Islet of Langerhans (tissue), 1 donor: Measurements from ENCODE around the gene WWOX.
"Not testable (repeated sequence)": the region's sequence is repeated elsewhere in the genome, so short reads cannot be mapped to it uniquely, and the experiment has no call there.

Experiments
- FAIRE-seq: peaks from one replicate; lab custom pipeline; 2011; peaks lifted over from hg19 to GRCh38; lab: Jason Lieb, UNC

WWOX gene

GRCh38 chr16:78664811-78665772 is 565.6 kb downstream of the WWOX start:
- FAIRE-seq = peak; percentile 49

- FAIRE-seq = no peak
These were observed 566.9 kb downstream of the WWOX start for GRCh38 chr16:78666318-78666717.

GRCh38 chr16:78667675-78668074 is 568.2 kb downstream of the WWOX start:
- FAIRE-seq = no peak

DNA sequence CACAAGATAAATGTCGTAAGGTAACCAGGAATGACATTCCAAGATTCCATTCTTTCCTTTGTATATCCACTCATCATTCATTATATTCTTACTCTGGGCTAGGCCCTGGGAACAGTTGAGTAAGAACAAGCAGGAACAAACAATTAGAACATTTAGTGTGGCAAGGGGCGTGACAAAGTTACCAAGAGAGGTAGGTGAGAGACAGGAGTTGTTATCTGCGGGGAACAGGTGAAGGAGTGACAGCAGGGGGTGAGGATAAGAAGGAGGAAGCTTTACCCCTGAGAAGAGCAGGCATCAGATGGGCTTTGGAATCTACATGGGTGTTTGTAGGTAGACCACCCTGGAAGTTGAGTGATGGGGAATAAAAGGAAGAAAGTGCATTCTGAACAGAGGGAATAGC is 568.9 kb downstream of the WWOX start:
- FAIRE-seq = no peak

DNA sequence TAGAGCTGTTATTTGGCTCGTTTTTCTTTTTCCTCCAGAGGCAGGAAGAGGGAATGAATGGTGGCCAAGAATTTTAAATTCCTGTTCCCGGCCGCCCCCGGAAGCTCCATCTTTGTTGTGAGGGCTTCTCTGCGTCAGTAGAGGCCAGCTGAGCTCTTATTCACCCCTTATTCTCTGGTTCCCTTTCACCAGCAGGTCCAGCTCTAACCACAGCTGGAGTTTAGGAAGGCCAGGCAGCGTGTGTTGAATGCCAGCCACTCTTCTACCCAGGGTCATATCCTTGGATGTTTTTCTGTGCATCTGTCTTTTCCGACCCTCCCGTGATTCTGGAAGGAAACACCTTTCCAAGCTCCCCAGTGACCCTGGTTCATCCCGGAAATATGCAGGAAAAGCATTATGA is 570.5 kb downstream of the WWOX start:
- FAIRE-seq = no peak

DNA sequence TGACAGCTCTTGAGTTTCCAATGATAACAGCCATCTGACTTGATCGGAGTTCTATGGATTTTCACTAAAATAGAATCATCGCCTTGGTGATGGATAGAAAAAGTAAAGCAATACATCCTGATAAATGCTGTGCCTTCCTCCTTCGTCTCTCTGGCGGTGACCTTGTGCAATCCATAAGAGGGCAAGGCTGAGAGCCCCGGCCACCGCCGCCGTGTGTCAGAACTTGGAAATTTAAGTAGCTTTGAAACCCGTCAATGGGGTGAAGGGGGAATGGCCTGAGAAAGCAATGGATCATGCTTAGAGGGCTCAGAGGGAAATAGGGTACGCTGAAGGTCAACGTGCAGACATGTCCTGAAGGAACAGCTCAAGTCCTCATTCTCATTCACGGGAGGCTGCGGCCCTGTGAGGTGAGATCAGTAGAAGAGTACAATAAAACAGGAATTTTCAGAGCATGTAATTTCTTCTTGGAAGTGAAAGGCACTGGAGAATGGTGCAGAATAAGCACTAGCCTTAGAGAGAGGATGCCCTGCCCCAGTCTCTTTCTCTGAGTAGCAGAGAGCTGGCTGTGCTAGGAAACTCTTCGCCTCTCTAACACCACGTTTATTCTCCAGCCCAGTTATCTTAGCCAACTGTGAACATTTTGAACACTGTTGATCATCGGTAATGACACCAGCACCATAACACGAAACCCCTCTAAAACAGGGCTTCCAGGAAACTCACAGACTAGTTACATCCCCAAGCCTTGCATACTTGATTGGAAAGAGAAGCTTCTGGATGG is 573.5 kb downstream of the WWOX start:
- no peak for FAIRE-seq

GRCh38 chr16:78673884-78674283 is 574.4 kb downstream of the WWOX start:
- FAIRE-seq = no peak

DNA sequence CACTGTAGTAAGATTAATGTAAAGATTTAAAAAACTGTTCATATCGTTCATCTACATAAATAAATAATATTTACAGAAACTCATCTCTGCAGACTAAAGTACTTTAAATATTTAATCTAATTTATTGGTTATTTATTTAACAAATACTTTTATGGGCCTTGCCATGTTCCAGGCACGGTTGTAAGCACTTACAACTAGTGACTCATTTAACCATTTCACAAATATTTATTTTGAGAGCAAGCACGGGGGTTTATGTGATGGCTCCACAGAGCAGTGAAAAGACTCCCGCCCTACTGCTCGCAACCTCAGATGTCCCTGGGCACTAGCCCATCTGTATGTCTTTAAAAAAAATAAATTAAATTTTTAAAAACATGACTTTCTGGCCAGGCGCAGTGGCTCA is 575.9 kb downstream of the WWOX start:
- no peak for FAIRE-seq

GRCh38 chr16:78675951-78676792 is 576.7 kb downstream of the WWOX start:
- FAIRE-seq = no peak

GRCh38 chr16:78677181-78677731 is 577.8 kb downstream of the WWOX start:
- FAIRE-seq = no peak

DNA sequence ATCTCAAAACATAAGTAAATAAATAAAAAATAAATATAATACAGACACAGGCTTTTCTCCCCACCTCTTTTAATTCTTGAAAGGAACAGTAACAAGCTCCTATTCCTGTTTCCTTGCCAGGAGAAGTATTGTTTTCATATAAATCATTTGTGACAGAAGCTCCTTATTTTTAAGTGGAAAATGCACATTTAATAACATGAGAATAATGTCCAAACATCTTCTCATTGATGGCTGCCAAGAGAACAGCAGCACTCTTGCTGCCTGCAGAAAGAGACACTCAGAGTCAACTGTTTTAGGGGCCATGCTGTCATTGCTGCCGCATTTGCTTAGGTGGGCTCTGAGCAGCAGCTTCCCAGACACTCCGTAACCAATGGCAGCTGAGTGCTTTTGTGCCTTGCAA is 580.1 kb downstream of the WWOX start:
- FAIRE-seq = no peak

- no peak for FAIRE-seq
These were observed 582.3 kb downstream of the WWOX start for GRCh38 chr16:78681743-78682142.

GRCh38 chr16:78684030-78684611 is 584.7 kb downstream of the WWOX start:
- FAIRE-seq = no peak

GRCh38 chr16:78684655-78685375 is 585.4 kb downstream of the WWOX start:
- FAIRE-seq = no peak

DNA sequence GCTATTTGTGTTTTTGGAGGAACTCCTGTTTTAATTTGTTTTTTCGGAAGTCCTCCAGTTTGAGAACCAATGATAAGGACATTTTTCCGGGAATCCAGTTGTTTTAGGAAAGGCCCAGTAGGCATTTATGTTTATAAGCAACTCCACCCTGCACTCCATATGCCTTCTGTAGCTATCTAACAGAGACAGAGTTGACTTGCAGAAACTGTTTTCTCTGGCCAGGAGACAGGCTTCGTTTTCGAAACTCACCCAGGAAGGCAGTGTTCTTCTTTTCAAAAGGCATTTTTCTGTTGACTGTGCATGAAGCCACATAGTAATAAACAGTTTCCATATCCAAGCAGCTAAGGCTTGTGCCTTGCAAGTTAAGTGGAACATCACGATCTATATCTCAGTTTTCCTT is 587.1 kb downstream of the WWOX start:
- FAIRE-seq = no peak

DNA sequence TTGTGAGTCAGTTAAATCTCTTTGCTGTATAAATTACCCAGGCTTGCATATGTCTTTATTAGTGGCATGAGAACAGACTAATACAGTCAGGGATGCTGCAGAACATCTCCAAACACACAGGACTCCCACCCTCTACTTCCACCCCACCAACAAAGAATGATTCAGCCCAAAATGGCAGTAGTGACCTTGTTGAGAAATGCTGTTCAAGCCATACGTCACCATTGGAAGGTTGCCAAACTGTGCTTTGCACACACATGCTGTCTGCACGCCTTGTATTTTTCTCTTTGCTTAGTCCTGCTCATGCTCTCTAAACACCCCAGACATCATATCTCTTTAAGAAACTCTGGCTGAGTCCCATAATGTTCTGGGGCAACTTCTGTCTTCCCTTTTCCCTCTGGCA is 589.6 kb downstream of the WWOX start:
- no peak for FAIRE-seq

GRCh38 chr16:78689536-78689935 is 590.1 kb downstream of the WWOX start:
- no peak for FAIRE-seq

GRCh38 chr16:78690510-78690909 is 591.1 kb downstream of the WWOX start:
- FAIRE-seq = no peak

- not testable (repeated sequence) for FAIRE-seq
These were observed 592.3 kb downstream of the WWOX start for GRCh38 chr16:78691746-78692145.

DNA sequence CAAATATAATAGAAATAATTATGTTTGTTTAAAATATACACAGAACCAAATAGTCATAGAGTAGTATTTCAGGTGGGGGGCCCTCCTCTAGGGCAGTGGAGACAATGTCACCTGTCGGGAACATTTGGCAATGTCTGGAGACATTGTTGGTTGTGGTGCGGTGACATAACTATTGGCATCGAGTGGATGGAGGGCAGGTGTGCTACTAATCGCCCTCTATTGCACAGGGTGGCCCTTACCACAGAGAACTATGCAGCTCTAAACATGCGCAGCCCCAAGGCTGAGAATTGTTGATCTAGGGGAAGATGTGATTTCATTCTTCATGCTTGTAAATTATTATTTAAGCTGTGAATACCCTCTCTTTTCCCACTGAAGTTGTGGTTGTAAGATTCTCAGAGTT is 594.0 kb downstream of the WWOX start:
- no peak for FAIRE-seq

GRCh38 chr16:78694414-78694813 is 595.0 kb downstream of the WWOX start:
- FAIRE-seq = no peak
